Body of pancreas (tissue), 4 donors: ENCODE results near the gene LHFPL3.

Experiments used
- POLR2A ChIP-seq, 3 donors: fragments of 450-650 bp; IDR thresholded peaks; one replicate each; pipeline ENCODE4 v1.6.1; 2016; ENCODE audit warnings: antibody characterized with exemption in 3 of 3, mild to moderate bottlenecking in 2 of 3
- TF ChIP-seq, protein P1 (sequence below), 7 experiments: fragments of 450-650 bp in 4 of 7; fragments of 200-600 bp in 3 of 7; sonication (generic) in 3 of 7; IDR thresholded peaks; one replicate each; pipeline ENCODE4 v1.5.1; 2016 to 2019; ENCODE audit warnings: antibody characterized with exemption in 7 of 7

DNA sequence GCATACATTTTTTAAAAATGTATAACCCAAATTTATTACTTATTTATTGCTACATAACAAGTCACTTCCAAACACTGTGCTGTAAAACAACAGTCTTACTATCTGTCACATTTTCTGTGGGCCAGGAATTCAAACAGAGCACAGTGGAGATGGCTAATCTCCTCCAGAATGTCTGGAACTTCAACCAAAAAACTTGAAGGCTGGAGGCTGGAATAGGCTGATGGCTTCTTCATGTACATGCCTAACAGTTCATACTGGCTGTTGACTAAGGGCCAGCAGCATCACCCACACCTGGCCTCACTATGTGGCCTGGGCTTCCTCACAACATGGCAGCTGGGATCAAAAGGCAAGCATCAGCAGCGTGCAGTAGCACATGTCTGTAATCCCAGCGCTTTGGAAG lies 593.2 kb downstream of the LHFPL3 start:
- no peak for TF ChIP-seq POLR2A (IDR thresholded peaks at IDR 0.05)
- TF ChIP-seq, protein P1, sequence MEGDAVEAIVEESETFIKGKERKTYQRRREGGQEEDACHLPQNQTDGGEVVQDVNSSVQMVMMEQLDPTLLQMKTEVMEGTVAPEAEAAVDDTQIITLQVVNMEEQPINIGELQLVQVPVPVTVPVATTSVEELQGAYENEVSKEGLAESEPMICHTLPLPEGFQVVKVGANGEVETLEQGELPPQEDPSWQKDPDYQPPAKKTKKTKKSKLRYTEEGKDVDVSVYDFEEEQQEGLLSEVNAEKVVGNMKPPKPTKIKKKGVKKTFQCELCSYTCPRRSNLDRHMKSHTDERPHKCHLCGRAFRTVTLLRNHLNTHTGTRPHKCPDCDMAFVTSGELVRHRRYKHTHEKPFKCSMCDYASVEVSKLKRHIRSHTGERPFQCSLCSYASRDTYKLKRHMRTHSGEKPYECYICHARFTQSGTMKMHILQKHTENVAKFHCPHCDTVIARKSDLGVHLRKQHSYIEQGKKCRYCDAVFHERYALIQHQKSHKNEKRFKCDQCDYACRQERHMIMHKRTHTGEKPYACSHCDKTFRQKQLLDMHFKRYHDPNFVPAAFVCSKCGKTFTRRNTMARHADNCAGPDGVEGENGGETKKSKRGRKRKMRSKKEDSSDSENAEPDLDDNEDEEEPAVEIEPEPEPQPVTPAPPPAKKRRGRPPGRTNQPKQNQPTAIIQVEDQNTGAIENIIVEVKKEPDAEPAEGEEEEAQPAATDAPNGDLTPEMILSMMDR (IDR thresholded peaks at IDR 0.05) = no peak
